Measurements from ENCODE around the gene SRC.

Gene SRC

GRCh38 chr20:37430044-37430443 is 84.1 kb downstream of the SRC start:
- no peak for DNase-seq (ENCODE audit: low spot score)

GRCh38 chr20:37430778-37431460 is 85.0 kb downstream of the SRC start:
- DNase-seq (ENCODE audit: low spot score) = no peak

- DNase-seq (ENCODE audit: low spot score) = no peak
These were observed 85.8 kb downstream of the SRC start for GRCh38 chr20:37431786-37432185.

- no peak for DNase-seq (ENCODE audit: low spot score)
These were observed 86.7 kb downstream of the SRC start for GRCh38 chr20:37432606-37433005.

- DNase-seq (ENCODE audit: low spot score) = no peak
These were observed 89.7 kb downstream of the SRC start for GRCh38 chr20:37435607-37436006.

GRCh38 chr20:37436527-37437186 is 90.7 kb downstream of the SRC start:
- DNase-seq (ENCODE audit: low spot score) = no peak

- DNase-seq (ENCODE audit: low spot score) = no peak
These were observed 91.7 kb downstream of the SRC start for GRCh38 chr20:37437676-37438075.

- no peak for DNase-seq (ENCODE audit: low spot score)
These were observed 92.7 kb downstream of the SRC start for GRCh38 chr20:37438464-37439222.

GRCh38 chr20:37439223-37439933 is 93.4 kb downstream of the SRC start:
- DNase-seq (ENCODE audit: low spot score) = no peak

GRCh38 chr20:37441023-37441422 is 95.1 kb downstream of the SRC start:
- no peak for DNase-seq (ENCODE audit: low spot score)

- no peak for DNase-seq (ENCODE audit: low spot score)
These were observed 96.6 kb downstream of the SRC start for GRCh38 chr20:37442547-37442946.

GRCh38 chr20:37442986-37443385 is 97.0 kb downstream of the SRC start:
- DNase-seq (ENCODE audit: low spot score) = no peak

GRCh38 chr20:37443596-37443995 is 97.7 kb downstream of the SRC start:
- no peak for DNase-seq (ENCODE audit: low spot score)

GRCh38 chr20:37445041-37445440 is 99.1 kb downstream of the SRC start:
- no peak for DNase-seq (ENCODE audit: low spot score)

GRCh38 chr20:37446286-37447032 is 100.5 kb downstream of the SRC start:
- no peak for DNase-seq (ENCODE audit: low spot score)

- DNase-seq (ENCODE audit: low spot score) = no peak
These were observed 101.7 kb downstream of the SRC start for GRCh38 chr20:37447688-37448087.

- no peak for DNase-seq (ENCODE audit: low spot score)
These were observed 103.3 kb downstream of the SRC start for GRCh38 chr20:37449276-37449675.

- no peak for DNase-seq (ENCODE audit: low spot score)
These were observed 104.4 kb downstream of the SRC start for GRCh38 chr20:37450344-37450743.

GRCh38 chr20:37451616-37452015 is 105.7 kb downstream of the SRC start:
- no peak for DNase-seq (ENCODE audit: low spot score)

GRCh38 chr20:37452236-37452635 is 106.3 kb downstream of the SRC start:
- no peak for DNase-seq (ENCODE audit: low spot score)

- DNase-seq (ENCODE audit: low spot score) = no peak
These were observed 107.3 kb downstream of the SRC start for GRCh38 chr20:37453288-37453687.

- no peak for DNase-seq (ENCODE audit: low spot score)
These were observed 107.9 kb downstream of the SRC start for GRCh38 chr20:37453836-37454235.
